GM23338 (cell line): ENCODE results near the gene SPATS1. TPM values are rescaled to one million over a fixed set of nuclear protein-coding genes. Genes with fewer than 3 reads are reported as not detected.
"Not testable (repeated sequence)": the region's sequence is repeated elsewhere in the genome, so short reads cannot be mapped to it uniquely, and the experiment has no call there.

Source experiments
- ATAC-seq: fragments of 200-7000 bp; cut with Tn5 transposase; 3 replicates; pipeline ENCODE4 v1.9.1; 2020
- DNase-seq: peaks from one replicate; pipeline ENCODE4 v3.0.0-alpha.2; 2015; ENCODE audit warnings: low spot score
- H2AFZ ChIP-seq: fragments of 200-600 bp; sonication (generic); 2 replicates; pipeline ENCODE4 v1.8.0; 2016; ENCODE audit warnings: antibody characterized with exemption, mild to moderate bottlenecking, moderate library complexity
- H3F3A ChIP-seq: fragments of 200-600 bp; sonication (generic); replicated peaks from 2 replicates; pipeline ENCODE4 v1.8.0; 2017; ENCODE audit warnings: antibody characterized with exemption, mixed run types, low read depth
- H3K27ac ChIP-seq: fragments of 200-600 bp; sonication (generic); 2 replicates; pipeline ENCODE4 v1.6.1; 2016; ENCODE audit warnings: low read depth
- H3K27me3 ChIP-seq: fragments of 200-600 bp; sonication (generic); 2 replicates; pipeline ENCODE4 v1.8.0; 2016; ENCODE audit warnings: mild to moderate bottlenecking, mixed run types, moderate library complexity; ENCODE audit not compliant: insufficient read depth
- H3K36me3 ChIP-seq: fragments of 200-600 bp; sonication (generic); 2 replicates; pipeline ENCODE4 v1.8.0; 2016; ENCODE audit warnings: mild to moderate bottlenecking; ENCODE audit not compliant: insufficient read depth
- H3K4me1 ChIP-seq: fragments of 200-600 bp; sonication (generic); 2 replicates; pipeline ENCODE4 v1.8.0; 2016; ENCODE audit warnings: mild to moderate bottlenecking, moderate library complexity; ENCODE audit not compliant: insufficient read depth
- H3K4me2 ChIP-seq: fragments of 200-600 bp; sonication (generic); 2 replicates; pipeline ENCODE4 v1.7.1; 2017; ENCODE audit warnings: mixed run types
- H3K4me3 ChIP-seq: fragments of 200-600 bp; sonication (generic); 2 replicates; pipeline ENCODE4 v1.6.1; 2016; ENCODE audit warnings: mixed run types
- H3K79me2 ChIP-seq: fragments of 200-600 bp; sonication (generic); replicated peaks from 2 replicates; pipeline ENCODE4 v1.8.0; 2017; ENCODE audit warnings: mild to moderate bottlenecking; ENCODE audit not compliant: insufficient read depth
- H3K9me2 ChIP-seq: fragments of 200-600 bp; sonication (generic); 2 replicates; pipeline ENCODE4 v1.8.0; 2017; ENCODE audit not compliant: insufficient read depth
- H4K20me1 ChIP-seq: fragments of 200-600 bp; sonication (generic); replicated peaks from 2 replicates; pipeline ENCODE4 v1.8.0; 2017; ENCODE audit warnings: mild to moderate bottlenecking; ENCODE audit not compliant: insufficient read depth
- H3K27ac Mint-ChIP-seq: 2 replicates; pipeline ENCODE4 v1.8.0; 2020; ENCODE audit warnings: inconsistent platforms, mild to moderate bottlenecking, moderate library complexity, mixed read lengths
- H3K27me3 Mint-ChIP-seq: 3 replicates; pipeline ENCODE4 v1.8.0; 2022; ENCODE audit warnings: low read depth, mild to moderate bottlenecking, moderate library complexity, mixed read lengths, inconsistent platforms; ENCODE audit not compliant: insufficient read depth, poor library complexity
- H3K36me3 Mint-ChIP-seq: 3 replicates; pipeline ENCODE4 v1.8.0; 2021; ENCODE audit warnings: low read depth, mild to moderate bottlenecking, inconsistent platforms, moderate library complexity, mixed read lengths
- H3K4me1 Mint-ChIP-seq: 3 replicates; pipeline ENCODE4 v1.8.0; 2020; ENCODE audit warnings: mild to moderate bottlenecking, inconsistent platforms, mixed read lengths
- H3K4me3 Mint-ChIP-seq: 3 replicates; pipeline ENCODE4 v1.8.0; 2021; ENCODE audit warnings: moderate library complexity, mild to moderate bottlenecking, inconsistent platforms, mixed read lengths
- H3K9me3 Mint-ChIP-seq: 3 replicates; pipeline ENCODE4 v1.8.0; 2020; ENCODE audit warnings: moderate library complexity, mild to moderate bottlenecking, inconsistent platforms, mixed read lengths
- CREB1 ChIP-seq: fragments of 250-450 bp; sonication (Bioruptor Pico); IDR thresholded peaks from 2 replicates; pipeline ENCODE4 v1.5.0; 2020; ENCODE audit warnings: low read depth, mild to moderate bottlenecking, moderate library complexity
- EZH2phosphoT487 ChIP-seq: fragments of 200-600 bp; sonication (generic); IDR thresholded peaks from one replicate; pipeline ENCODE4 v1.8.1; 2018; ENCODE audit warnings: antibody characterized with exemption; ENCODE audit not compliant: unreplicated experiment
- JUNB ChIP-seq: IDR thresholded peaks from one replicate; pipeline ENCODE4 v1.6.1; 2016; ENCODE audit warnings: antibody characterized with exemption; ENCODE audit not compliant: unreplicated experiment
- NANOG ChIP-seq: IDR thresholded peaks from 2 replicates; pipeline ENCODE4 v1.6.1; 2016; ENCODE audit warnings: antibody characterized with exemption, borderline replicate concordance
- POLR2AphosphoS5 ChIP-seq: IDR thresholded peaks from 2 replicates; pipeline ENCODE4 v1.6.1; 2016; ENCODE audit warnings: antibody characterized with exemption, low read depth
- STAT1 ChIP-seq: IDR thresholded peaks from one replicate; pipeline ENCODE4 v1.6.1; 2016; ENCODE audit warnings: antibody characterized with exemption; ENCODE audit not compliant: unreplicated experiment
- ZNF331 ChIP-seq: fragments of 250-450 bp; sonication (Bioruptor Pico); IDR thresholded peaks from 2 replicates; pipeline ENCODE4 v1.5.0; 2020; ENCODE audit warnings: low read depth, mild to moderate bottlenecking, moderate library complexity
- polyA plus RNA-seq: library from polyadenylated mRNA; unstranded; fragments of >200 nt; fragmentation: Nextera tagmentation; extraction: Ambion mirVana; gene quantifications from 2 replicates; pipeline ENCODE4 v1.2.1, GENCODE V29; 2016
- total RNA-seq: library from RNA; depleted of rRNA; stranded (reverse); fragments of >200 nt; shearing (Covaris generic); gene quantifications from 2 replicates; pipeline ENCODE4 v1.2.3, GENCODE V29; 2014
- TF ChIP-seq, protein P1 (sequence below): IDR thresholded peaks from 2 replicates; pipeline ENCODE4 v1.6.1; 2016; ENCODE audit warnings: antibody characterized with exemption
- TF ChIP-seq, protein P2 (sequence below), 2 experiments: fragments of 200-600 bp in 1 of 2; sonication (generic) in 1 of 2; conservative IDR thresholded peaks; 2 replicates each; pipeline versions ENCODE4 v1.5.1 to v1.6.1; 2016 to 2017; ENCODE audit warnings: antibody characterized with exemption in 2 of 2, low read depth in 2 of 2, mild to moderate bottlenecking in 2 of 2, moderate library complexity in 1 of 2
- TF ChIP-seq, protein P3 (sequence below): fragments of 250-450 bp; sonication (Bioruptor Pico); IDR thresholded peaks from 2 replicates; pipeline ENCODE4 v1.5.0; 2020; ENCODE audit warnings: mild to moderate bottlenecking, moderate library complexity

SPATS1 gene
- total and polyA plus RNA-seq, 2 experiments from 2014 or later, result not detected

- H3K27ac Mint-ChIP-seq, H3K36me3 ChIP-seq, H3K4me3 ChIP-seq, H3K4me3 Mint-ChIP-seq, ATAC-seq, H3K4me1 ChIP-seq, H3K36me3 Mint-ChIP-seq, H3K9me3 Mint-ChIP-seq, H3F3A ChIP-seq, DNase-seq, H3K79me2 ChIP-seq, H4K20me1 ChIP-seq, H3K27me3 Mint-ChIP-seq, H3K4me2 ChIP-seq, H3K4me1 Mint-ChIP-seq, H3K27ac ChIP-seq, H3K27me3 ChIP-seq, H3K9me2 ChIP-seq: not testable (repeated sequence)
- H2AFZ ChIP-seq, result 0 out of 2 replicates have a peak overlapping the region, but pooled peaks have one; percentile 28
Measured at GRCh38 chr6:44317136-44317631, 25.3 kb upstream of the SPATS1 start.

DNA sequence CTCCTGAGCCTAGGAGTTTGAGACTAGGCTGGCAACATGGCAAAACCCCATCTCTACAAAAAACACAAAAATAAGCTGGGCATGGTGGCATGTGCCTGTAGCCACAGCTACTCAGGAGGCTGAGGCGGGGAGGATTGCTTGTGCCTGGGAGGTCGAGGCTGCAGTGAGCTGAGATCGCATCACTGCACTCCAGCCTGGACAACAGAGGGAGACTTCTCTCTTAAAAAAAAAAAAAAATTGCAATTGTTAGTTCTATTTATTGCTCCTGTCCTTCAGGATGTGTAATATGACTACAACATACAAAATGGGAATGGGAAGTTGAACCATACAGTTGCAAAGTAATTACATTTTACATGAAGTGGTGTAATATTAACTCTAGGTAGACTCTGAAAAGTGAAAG lies 21.2 kb upstream of the SPATS1 start:
- Histone ChIP-seq H3K4me1 (no peaks in the 10 kb centered on the region), H4K20me1 (no peaks in the 10 kb centered on the region), H3K79me2 (no peaks in the 10 kb centered on the region), H3K27ac (no peak overlapping the region), H3K9me2 (no peaks in the 10 kb centered on the region), H3K27me3 (no peaks in the 10 kb centered on the region), H3K4me3 (no peak overlapping the region), H3F3A (no peaks in the 10 kb centered on the region), H2AFZ (no peak overlapping the region), H3K4me2 (no peak overlapping the region), H3K36me3 (no peaks in the 10 kb centered on the region)
- ATAC-seq (no peak), DNase-seq (no peak)
- H3K4me1 Mint-ChIP-seq, result peaks cover 4% of the 10 kb centered on the region; the same call in 2 of the 3 replicates
- no peaks in the 10 kb centered on the region for H3K36me3 Mint-ChIP-seq
- H3K27me3 Mint-ChIP-seq, result peaks cover 4% of the 10 kb centered on the region
- H3K27ac Mint-ChIP-seq, result no peak overlapping the region
- H3K4me3 Mint-ChIP-seq, result no peak overlapping the region
- H3K9me3 Mint-ChIP-seq, result no peaks in the 10 kb centered on the region
- no peak for TF ChIP-seq STAT1
- TF ChIP-seq, protein P1, sequence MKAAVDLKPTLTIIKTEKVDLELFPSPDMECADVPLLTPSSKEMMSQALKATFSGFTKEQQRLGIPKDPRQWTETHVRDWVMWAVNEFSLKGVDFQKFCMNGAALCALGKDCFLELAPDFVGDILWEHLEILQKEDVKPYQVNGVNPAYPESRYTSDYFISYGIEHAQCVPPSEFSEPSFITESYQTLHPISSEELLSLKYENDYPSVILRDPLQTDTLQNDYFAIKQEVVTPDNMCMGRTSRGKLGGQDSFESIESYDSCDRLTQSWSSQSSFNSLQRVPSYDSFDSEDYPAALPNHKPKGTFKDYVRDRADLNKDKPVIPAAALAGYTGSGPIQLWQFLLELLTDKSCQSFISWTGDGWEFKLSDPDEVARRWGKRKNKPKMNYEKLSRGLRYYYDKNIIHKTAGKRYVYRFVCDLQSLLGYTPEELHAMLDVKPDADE, result no peak
- TF ChIP-seq ZNF331 (CRISPR knock-in tag), result no peak
- no peak for TF ChIP-seq CREB1
- TF ChIP-seq, protein P2, sequence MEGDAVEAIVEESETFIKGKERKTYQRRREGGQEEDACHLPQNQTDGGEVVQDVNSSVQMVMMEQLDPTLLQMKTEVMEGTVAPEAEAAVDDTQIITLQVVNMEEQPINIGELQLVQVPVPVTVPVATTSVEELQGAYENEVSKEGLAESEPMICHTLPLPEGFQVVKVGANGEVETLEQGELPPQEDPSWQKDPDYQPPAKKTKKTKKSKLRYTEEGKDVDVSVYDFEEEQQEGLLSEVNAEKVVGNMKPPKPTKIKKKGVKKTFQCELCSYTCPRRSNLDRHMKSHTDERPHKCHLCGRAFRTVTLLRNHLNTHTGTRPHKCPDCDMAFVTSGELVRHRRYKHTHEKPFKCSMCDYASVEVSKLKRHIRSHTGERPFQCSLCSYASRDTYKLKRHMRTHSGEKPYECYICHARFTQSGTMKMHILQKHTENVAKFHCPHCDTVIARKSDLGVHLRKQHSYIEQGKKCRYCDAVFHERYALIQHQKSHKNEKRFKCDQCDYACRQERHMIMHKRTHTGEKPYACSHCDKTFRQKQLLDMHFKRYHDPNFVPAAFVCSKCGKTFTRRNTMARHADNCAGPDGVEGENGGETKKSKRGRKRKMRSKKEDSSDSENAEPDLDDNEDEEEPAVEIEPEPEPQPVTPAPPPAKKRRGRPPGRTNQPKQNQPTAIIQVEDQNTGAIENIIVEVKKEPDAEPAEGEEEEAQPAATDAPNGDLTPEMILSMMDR (conservative IDR thresholded peaks at IDR 0.05; ENCODE audit: low read depth in 2 of 2), result no peak
- TF ChIP-seq POLR2AphosphoS5, result no peak
- TF ChIP-seq, protein P3, sequence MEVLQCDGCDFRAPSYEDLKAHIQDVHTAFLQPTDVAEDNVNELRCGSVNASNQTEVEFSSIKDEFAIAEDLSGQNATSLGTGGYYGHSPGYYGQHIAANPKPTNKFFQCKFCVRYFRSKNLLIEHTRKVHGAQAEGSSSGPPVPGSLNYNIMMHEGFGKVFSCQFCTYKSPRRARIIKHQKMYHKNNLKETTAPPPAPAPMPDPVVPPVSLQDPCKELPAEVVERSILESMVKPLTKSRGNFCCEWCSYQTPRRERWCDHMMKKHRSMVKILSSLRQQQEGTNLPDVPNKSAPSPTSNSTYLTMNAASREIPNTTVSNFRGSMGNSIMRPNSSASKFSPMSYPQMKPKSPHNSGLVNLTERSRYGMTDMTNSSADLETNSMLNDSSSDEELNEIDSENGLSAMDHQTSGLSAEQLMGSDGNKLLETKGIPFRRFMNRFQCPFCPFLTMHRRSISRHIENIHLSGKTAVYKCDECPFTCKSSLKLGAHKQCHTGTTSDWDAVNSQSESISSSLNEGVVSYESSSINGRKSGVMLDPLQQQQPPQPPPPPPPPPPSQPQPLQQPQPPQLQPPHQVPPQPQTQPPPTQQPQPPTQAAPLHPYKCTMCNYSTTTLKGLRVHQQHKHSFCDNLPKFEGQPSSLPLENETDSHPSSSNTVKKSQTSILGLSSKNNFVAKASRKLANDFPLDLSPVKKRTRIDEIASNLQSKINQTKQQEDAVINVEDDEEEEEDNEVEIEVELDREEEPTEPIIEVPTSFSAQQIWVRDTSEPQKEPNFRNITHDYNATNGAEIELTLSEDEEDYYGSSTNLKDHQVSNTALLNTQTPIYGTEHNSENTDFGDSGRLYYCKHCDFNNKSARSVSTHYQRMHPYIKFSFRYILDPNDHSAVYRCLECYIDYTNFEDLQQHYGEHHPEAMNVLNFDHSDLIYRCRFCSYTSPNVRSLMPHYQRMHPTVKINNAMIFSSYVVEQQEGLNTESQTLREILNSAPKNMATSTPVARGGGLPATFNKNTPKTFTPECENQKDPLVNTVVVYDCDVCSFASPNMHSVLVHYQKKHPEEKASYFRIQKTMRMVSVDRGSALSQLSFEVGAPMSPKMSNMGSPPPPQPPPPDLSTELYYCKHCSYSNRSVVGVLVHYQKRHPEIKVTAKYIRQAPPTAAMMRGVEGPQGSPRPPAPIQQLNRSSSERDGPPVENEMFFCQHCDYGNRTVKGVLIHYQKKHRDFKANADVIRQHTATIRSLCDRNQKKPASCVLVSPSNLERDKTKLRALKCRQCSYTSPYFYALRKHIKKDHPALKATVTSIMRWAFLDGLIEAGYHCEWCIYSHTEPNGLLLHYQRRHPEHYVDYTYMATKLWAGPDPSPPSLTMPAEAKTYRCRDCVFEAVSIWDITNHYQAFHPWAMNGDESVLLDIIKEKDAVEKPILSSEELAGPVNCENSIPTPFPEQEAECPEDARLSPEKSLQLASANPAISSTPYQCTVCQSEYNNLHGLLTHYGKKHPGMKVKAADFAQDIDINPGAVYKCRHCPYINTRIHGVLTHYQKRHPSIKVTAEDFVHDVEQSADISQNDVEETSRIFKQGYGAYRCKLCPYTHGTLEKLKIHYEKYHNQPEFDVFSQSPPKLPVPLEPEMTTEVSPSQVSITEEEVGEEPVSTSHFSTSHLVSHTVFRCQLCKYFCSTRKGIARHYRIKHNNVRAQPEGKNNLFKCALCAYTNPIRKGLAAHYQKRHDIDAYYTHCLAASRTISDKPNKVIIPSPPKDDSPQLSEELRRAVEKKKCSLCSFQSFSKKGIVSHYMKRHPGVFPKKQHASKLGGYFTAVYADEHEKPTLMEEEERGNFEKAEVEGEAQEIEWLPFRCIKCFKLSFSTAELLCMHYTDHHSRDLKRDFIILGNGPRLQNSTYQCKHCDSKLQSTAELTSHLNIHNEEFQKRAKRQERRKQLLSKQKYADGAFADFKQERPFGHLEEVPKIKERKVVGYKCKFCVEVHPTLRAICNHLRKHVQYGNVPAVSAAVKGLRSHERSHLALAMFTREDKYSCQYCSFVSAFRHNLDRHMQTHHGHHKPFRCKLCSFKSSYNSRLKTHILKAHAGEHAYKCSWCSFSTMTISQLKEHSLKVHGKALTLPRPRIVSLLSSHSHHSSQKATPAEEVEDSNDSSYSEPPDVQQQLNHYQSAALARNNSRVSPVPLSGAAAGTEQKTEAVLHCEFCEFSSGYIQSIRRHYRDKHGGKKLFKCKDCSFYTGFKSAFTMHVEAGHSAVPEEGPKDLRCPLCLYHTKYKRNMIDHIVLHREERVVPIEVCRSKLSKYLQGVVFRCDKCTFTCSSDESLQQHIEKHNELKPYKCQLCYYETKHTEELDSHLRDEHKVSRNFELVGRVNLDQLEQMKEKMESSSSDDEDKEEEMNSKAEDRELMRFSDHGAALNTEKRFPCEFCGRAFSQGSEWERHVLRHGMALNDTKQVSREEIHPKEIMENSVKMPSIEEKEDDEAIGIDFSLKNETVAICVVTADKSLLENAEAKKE, result no peak
- TF ChIP-seq NANOG, result no peak
- TF ChIP-seq EZH2phosphoT487, result no peak
- TF ChIP-seq JUNB, result no peak
